ENCODE measurements around the gene HIKESHI.

The HIKESHI gene

GRCh38 chr11:86374069-86374468 is 72.0 kb downstream of the HIKESHI start:
- no peak for DNase-seq (ENCODE audit: low read depth in 2 of 2, low spot score in 1 of 2)

GRCh38 chr11:86374586-86374985 is 72.5 kb downstream of the HIKESHI start, which contains the start of gene CCDC81:
CCDC81 (plus strand) TSS chr11:86374887; CDS start chr11:86375164, 277 bp downstream.
- DNase-seq (ENCODE audit: low read depth in 2 of 2, low spot score in 1 of 2), result no peak

- DNase-seq (ENCODE audit: low read depth in 2 of 2, low spot score in 1 of 2), result no peak
Observed at GRCh38 chr11:86377972-86378371, 75.9 kb downstream of the HIKESHI start.

GRCh38 chr11:86380295-86381059 is 78.4 kb downstream of the HIKESHI start:
- DNase-seq (ENCODE audit: low read depth in 2 of 2, low spot score in 1 of 2), result no peak

GRCh38 chr11:86383041-86383955 is 81.3 kb downstream of the HIKESHI start:
- no peak for DNase-seq (ENCODE audit: low read depth in 2 of 2, low spot score in 1 of 2)

- DNase-seq (ENCODE audit: low read depth in 2 of 2, low spot score in 1 of 2), result no peak
Observed at GRCh38 chr11:86386283-86386682, 84.2 kb downstream of the HIKESHI start.

GRCh38 chr11:86386746-86387145 is 84.7 kb downstream of the HIKESHI start:
- DNase-seq (ENCODE audit: low read depth in 2 of 2, low spot score in 1 of 2), result no peak

- no peak for DNase-seq (ENCODE audit: low read depth in 2 of 2, low spot score in 1 of 2)
Observed at GRCh38 chr11:86388198-86388597, 86.2 kb downstream of the HIKESHI start.

- no peak for DNase-seq (ENCODE audit: low read depth in 2 of 2, low spot score in 1 of 2)
Observed at GRCh38 chr11:86390487-86390886, 88.4 kb downstream of the HIKESHI start.

- DNase-seq (ENCODE audit: low read depth in 2 of 2, low spot score in 1 of 2), result no peak
Observed at GRCh38 chr11:86395061-86395551, 93.1 kb downstream of the HIKESHI start.

Measured in stimulated activated CD8-positive, alpha-beta memory T cell treated with anti-CD3 and anti-CD28 coated beads, Interleukin-4, amount 100 ng/mL, for 1 hour (primary cell).